KMS-11 (cell line): ENCODE results near the gene GRHPR.
"Not testable (repeated sequence)": the region's sequence is repeated elsewhere in the genome, so short reads cannot be mapped to it uniquely, and the experiment has no call there.

Experiments
- H2AFZ ChIP-seq: fragments of 200-600 bp; sonication (generic); 2 replicates; pipeline ENCODE4 v1.6.1; 2016; ENCODE audit warnings: antibody characterized with exemption, mixed run types, low read depth
- H3K27ac ChIP-seq: fragments of 200-600 bp; sonication (generic); 2 replicates; pipeline ENCODE4 v1.6.1; 2016; ENCODE audit warnings: mild to moderate bottlenecking, mixed run types
- H3K27me3 ChIP-seq: fragments of 200-600 bp; sonication (generic); 2 replicates; pipeline ENCODE4 v1.6.1; 2017; ENCODE audit warnings: mild to moderate bottlenecking, low read depth, mixed run types, moderate library complexity; ENCODE audit not compliant: insufficient read depth
- H3K36me3 ChIP-seq: fragments of 200-600 bp; sonication (generic); 2 replicates; pipeline ENCODE4 v1.6.1; 2017; ENCODE audit warnings: mild to moderate bottlenecking, mixed run types; ENCODE audit not compliant: insufficient read depth
- H3K4me1 ChIP-seq: fragments of 200-600 bp; sonication (generic); 2 replicates; pipeline ENCODE4 v1.6.1; 2016; ENCODE audit warnings: mild to moderate bottlenecking, low read depth, mixed run types; ENCODE audit not compliant: poor library complexity, severe bottlenecking
- H3K4me2 ChIP-seq: fragments of 200-600 bp; sonication (generic); 2 replicates; pipeline ENCODE4 v1.7.0; 2016; ENCODE audit warnings: mild to moderate bottlenecking, mixed run types
- H3K4me3 ChIP-seq: fragments of 200-600 bp; sonication (generic); IDR thresholded peaks from 2 replicates; pipeline ENCODE4 v1.6.1; 2017; ENCODE audit warnings: low read depth, low read length, mixed read lengths; ENCODE audit not compliant: insufficient read depth
- H3K79me2 ChIP-seq: fragments of 200-600 bp; sonication (generic); 2 replicates; pipeline ENCODE4 v1.6.1; 2016; ENCODE audit warnings: low read depth, mixed run types; ENCODE audit not compliant: insufficient read depth
- H3K9ac ChIP-seq: fragments of 200-600 bp; sonication (generic); 2 replicates; pipeline ENCODE4 v1.6.1; 2016; ENCODE audit warnings: mild to moderate bottlenecking, mixed run types
- H4K20me1 ChIP-seq: fragments of 200-600 bp; sonication (generic); 2 replicates; pipeline ENCODE4 v1.6.1; 2016; ENCODE audit warnings: mild to moderate bottlenecking, mixed run types; ENCODE audit not compliant: insufficient read depth
- CTCF ChIP-seq: fragments of 200-600 bp; sonication (generic); conservative IDR thresholded peaks from 2 replicates; pipeline ENCODE4 v1.6.1; 2017; ENCODE audit warnings: low read depth, mild to moderate bottlenecking, antibody characterized with exemption, low read length, moderate library complexity, mixed read lengths

GRHPR gene

GRCh38 chr9:37424686-37425297 lies 2.3 kb downstream of the GRHPR start:
- Histone ChIP-seq H3K4me1 (peaks cover 18% of the 10 kb centered on the region), H4K20me1 (no peaks in the 10 kb centered on the region), H3K4me3 (no peak overlapping the region), H3K27ac (no peak overlapping the region), H3K36me3 (0 out of 2 replicates have a peak, but pooled peaks cover 2% of the 10 kb centered on the region), H2AFZ (no peak overlapping the region), H3K4me2 (no peak overlapping the region), H3K27me3 (no peaks in the 10 kb centered on the region), H3K9ac (no peak overlapping the region), H3K79me2 (0 out of 2 replicates have a peak, but pooled peaks cover 11% of the 10 kb centered on the region)
- TF ChIP-seq CTCF: no peak

GRCh38 chr9:37425298-37425752 lies 2.8 kb downstream of the GRHPR start:
- no peak for TF ChIP-seq CTCF
- Histone ChIP-seq H3K36me3 (0 out of 2 replicates have a peak, but pooled peaks cover 2% of the 10 kb centered on the region), H3K9ac (no peak overlapping the region)

GRCh38 chr9:37426431-37426830 lies 3.9 kb downstream of the GRHPR start:
- H3K27me3 ChIP-seq, H4K20me1 ChIP-seq, H3K36me3 ChIP-seq, H3K4me3 ChIP-seq, H3K9ac ChIP-seq, H3K27ac ChIP-seq, H2AFZ ChIP-seq, H3K4me2 ChIP-seq: not testable (repeated sequence)
- 0 out of 2 replicates have a peak, but pooled peaks cover 11% of the 10 kb centered on the region for H3K79me2 ChIP-seq
- H3K4me1 ChIP-seq: peaks cover 18% of the 10 kb centered on the region

More at GRCh38 chr9:37425298-37425752, 2.8 kb downstream of the GRHPR start:
- no peak overlapping the region for H3K4me2 ChIP-seq
- 0 out of 2 replicates have a peak, but pooled peaks cover 11% of the 10 kb centered on the region for H3K79me2 ChIP-seq
- H3K27me3 ChIP-seq: no peaks in the 10 kb centered on the region
- no peak overlapping the region for H3K4me3 ChIP-seq
- H3K27ac ChIP-seq: no peak overlapping the region
- H4K20me1 ChIP-seq: no peaks in the 10 kb centered on the region
- H3K4me1 ChIP-seq: peaks cover 18% of the 10 kb centered on the region
- no peak overlapping the region for H2AFZ ChIP-seq

- H3K4me3 ChIP-seq: no peak overlapping the region
- no peaks in the 10 kb centered on the region for H3K27me3 ChIP-seq
- no peak overlapping the region for H3K4me2 ChIP-seq
- H3K9ac ChIP-seq: no peak overlapping the region
- TF ChIP-seq CTCF: no peak
- 0 out of 2 replicates have a peak, but pooled peaks cover 11% of the 10 kb centered on the region for H3K79me2 ChIP-seq
- H3K4me1 ChIP-seq: peaks cover 15% of the 10 kb centered on the region
- H3K27ac ChIP-seq: no peak overlapping the region
- 0 out of 2 replicates have a peak, but pooled peaks cover 2% of the 10 kb centered on the region for H3K36me3 ChIP-seq
- no peaks in the 10 kb centered on the region for H4K20me1 ChIP-seq
- no peak overlapping the region for H2AFZ ChIP-seq
These were observed 4.3 kb downstream of the GRHPR start for GRCh38 chr9:37426846-37427245.

- H3K4me1 ChIP-seq: peaks cover 9% of the 10 kb centered on the region
- no peaks in the 10 kb centered on the region for H3K27me3 ChIP-seq
- no peak overlapping the region for H3K9ac ChIP-seq
- H4K20me1 ChIP-seq: no peaks in the 10 kb centered on the region
- H3K4me2 ChIP-seq: no peak overlapping the region
- no peak overlapping the region for H3K27ac ChIP-seq
- H2AFZ ChIP-seq: no peak overlapping the region
- H3K79me2 ChIP-seq: 0 out of 2 replicates have a peak, but pooled peaks cover 4% of the 10 kb centered on the region
- TF ChIP-seq CTCF: no peak
- H3K36me3 ChIP-seq: 0 out of 2 replicates have a peak, but pooled peaks cover 2% of the 10 kb centered on the region
- no peak overlapping the region for H3K4me3 ChIP-seq
These were observed 5.8 kb downstream of the GRHPR start for GRCh38 chr9:37428345-37428744.
